HFFc6 (cell line): Measurements from ENCODE around the gene UBE3A. TPM values are rescaled to one million over a fixed set of nuclear protein-coding genes. Genes with fewer than 3 reads are reported as not detected.

Experiments used
- DNase-seq: peaks from one replicate; pipeline ENCODE4 v3.0.0-alpha.2; 2018
- H3K27ac Mint-ChIP-seq: 2 replicates; pipeline ENCODE4 v1.8.0; 2020; ENCODE audit warnings: mild to moderate bottlenecking, mixed read lengths
- H3K27me3 Mint-ChIP-seq: 2 replicates; pipeline ENCODE4 v1.8.0; 2021; ENCODE audit warnings: mild to moderate bottlenecking, moderate library complexity, mixed read lengths; ENCODE audit not compliant: insufficient read depth
- H3K36me3 Mint-ChIP-seq: 2 replicates; pipeline ENCODE4 v1.8.0; 2021; ENCODE audit warnings: low read depth, mixed read lengths
- H3K4me1 Mint-ChIP-seq: 2 replicates; pipeline ENCODE4 v1.8.0; 2020; ENCODE audit warnings: low read depth, mixed read lengths
- H3K4me3 Mint-ChIP-seq: 2 replicates; pipeline ENCODE4 v1.8.0; 2020; ENCODE audit warnings: mild to moderate bottlenecking, moderate library complexity, mixed read lengths
- H3K9me3 Mint-ChIP-seq: 2 replicates; pipeline ENCODE4 v1.8.0; 2020; ENCODE audit warnings: mild to moderate bottlenecking, mixed read lengths
- total RNA-seq, 6 experiments: library from RNA; stranded (reverse); fragmentation: NEBNext Ultra II Directional; extraction: Animal tissue kit (Norgen Biotek cat#: 25700); gene quantifications; 2 replicates in 1 of 6; 3 replicates in 5 of 6; pipeline ENCODE4 v1.2.3, GENCODE V29; 2021
- TF ChIP-seq, protein P1 (sequence below): fragments of 200-600 bp; sonication (generic); IDR thresholded peaks from 2 replicates; pipeline ENCODE4 v1.5.0; 2021; ENCODE audit warnings: antibody characterized with exemption, mild to moderate bottlenecking

The UBE3A gene
- total RNA-seq, 6 experiments from 2014 or later, result 74.9 to 82.6 (median 81.1) TPM

- Mint-ChIP-seq H3K36me3 (no peaks in the 10 kb centered on the region), H3K27me3 (peaks cover 6% of the 10 kb centered on the region), H3K4me3 (no peak overlapping the region), H3K27ac (no peak overlapping the region), H3K9me3 (no peaks in the 10 kb centered on the region), H3K4me1 (0 out of 2 replicates have a peak, but pooled peaks cover 5% of the 10 kb centered on the region)
- TF ChIP-seq, protein P1, sequence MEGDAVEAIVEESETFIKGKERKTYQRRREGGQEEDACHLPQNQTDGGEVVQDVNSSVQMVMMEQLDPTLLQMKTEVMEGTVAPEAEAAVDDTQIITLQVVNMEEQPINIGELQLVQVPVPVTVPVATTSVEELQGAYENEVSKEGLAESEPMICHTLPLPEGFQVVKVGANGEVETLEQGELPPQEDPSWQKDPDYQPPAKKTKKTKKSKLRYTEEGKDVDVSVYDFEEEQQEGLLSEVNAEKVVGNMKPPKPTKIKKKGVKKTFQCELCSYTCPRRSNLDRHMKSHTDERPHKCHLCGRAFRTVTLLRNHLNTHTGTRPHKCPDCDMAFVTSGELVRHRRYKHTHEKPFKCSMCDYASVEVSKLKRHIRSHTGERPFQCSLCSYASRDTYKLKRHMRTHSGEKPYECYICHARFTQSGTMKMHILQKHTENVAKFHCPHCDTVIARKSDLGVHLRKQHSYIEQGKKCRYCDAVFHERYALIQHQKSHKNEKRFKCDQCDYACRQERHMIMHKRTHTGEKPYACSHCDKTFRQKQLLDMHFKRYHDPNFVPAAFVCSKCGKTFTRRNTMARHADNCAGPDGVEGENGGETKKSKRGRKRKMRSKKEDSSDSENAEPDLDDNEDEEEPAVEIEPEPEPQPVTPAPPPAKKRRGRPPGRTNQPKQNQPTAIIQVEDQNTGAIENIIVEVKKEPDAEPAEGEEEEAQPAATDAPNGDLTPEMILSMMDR, result no peak
- DNase-seq, result no peak
Observed at GRCh38 chr15:25477816-25478215, 39.0 kb upstream of the UBE3A start.

DNA sequence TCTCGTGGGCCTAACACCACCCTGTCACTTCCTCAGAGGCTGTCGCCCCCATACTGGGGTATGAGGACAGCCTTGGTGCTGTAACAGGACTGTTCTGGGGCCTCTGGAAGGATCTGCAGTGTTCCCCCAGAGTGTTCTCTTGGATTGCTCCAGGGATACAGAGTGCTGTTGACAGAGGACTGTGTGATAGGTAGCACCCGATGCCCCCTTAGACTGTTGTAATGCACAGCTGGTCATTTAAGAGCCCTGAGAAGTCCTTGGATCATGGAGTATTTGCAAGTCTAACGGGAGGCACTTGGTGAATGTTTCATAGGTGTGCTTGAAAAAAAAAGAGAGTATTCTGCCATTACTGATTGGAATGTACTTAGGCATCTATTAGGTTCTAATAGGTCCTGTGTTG, 35.4 kb upstream of the UBE3A start:
- Mint-ChIP-seq H3K4me3 (no peak overlapping the region), H3K36me3 (no peaks in the 10 kb centered on the region), H3K9me3 (no peaks in the 10 kb centered on the region), H3K4me1 (no peaks in the 10 kb centered on the region), H3K27me3 (peaks cover 4% of the 10 kb centered on the region; the same call in 1 of the 2 replicates), H3K27ac (no peak overlapping the region)
- TF ChIP-seq, protein P1, result no peak
- no peak for DNase-seq

DNA sequence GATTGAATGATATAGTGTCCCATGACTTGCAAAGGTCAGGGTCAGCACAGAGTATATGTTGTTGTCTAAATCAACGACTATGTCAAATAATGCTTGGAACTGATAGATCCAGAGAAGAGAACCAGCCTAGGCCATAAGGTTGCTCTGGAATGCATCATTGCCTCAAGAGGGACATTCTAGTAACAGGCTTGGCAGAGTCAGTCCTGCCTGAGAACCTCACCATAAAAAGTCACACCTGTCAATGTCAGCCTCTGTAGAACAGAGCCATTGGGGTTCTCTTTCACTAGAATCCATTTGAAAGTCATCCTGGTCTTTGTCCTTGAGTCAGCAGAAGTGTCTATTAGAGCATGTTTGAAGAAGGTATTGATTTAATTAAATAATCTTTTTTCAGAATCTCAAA, 31.4 kb upstream of the UBE3A start:
- H3K36me3 Mint-ChIP-seq, result no peaks in the 10 kb centered on the region
- H3K27me3 Mint-ChIP-seq, result peaks cover 9% of the 10 kb centered on the region; the same call in 1 of the 2 replicates
- H3K4me3 Mint-ChIP-seq, result no peak overlapping the region
- H3K27ac Mint-ChIP-seq, result no peak overlapping the region
- no peaks in the 10 kb centered on the region; the same call in 1 of the 2 replicates for H3K9me3 Mint-ChIP-seq
- TF ChIP-seq, protein P1, result no peak
- H3K4me1 Mint-ChIP-seq, result no peaks in the 10 kb centered on the region
- DNase-seq, result no peak

GRCh38 chr15:25469377-25469776, 30.6 kb upstream of the UBE3A start:
- no peaks in the 10 kb centered on the region for H3K36me3 Mint-ChIP-seq
- H3K27ac Mint-ChIP-seq, result no peak overlapping the region
- H3K9me3 Mint-ChIP-seq, result no peaks in the 10 kb centered on the region; the same call in 1 of the 2 replicates
- no peaks in the 10 kb centered on the region for H3K4me1 Mint-ChIP-seq
- H3K27me3 Mint-ChIP-seq, result peaks cover 9% of the 10 kb centered on the region; the same call in 1 of the 2 replicates
- DNase-seq, result peak; percentile 3
- no peak overlapping the region for H3K4me3 Mint-ChIP-seq
- TF ChIP-seq, protein P1, result no peak

GRCh38 chr15:25468611-25469010, 29.8 kb upstream of the UBE3A start:
- Mint-ChIP-seq H3K4me1 (no peaks in the 10 kb centered on the region), H3K27me3 (peaks cover 11% of the 10 kb centered on the region; the same call in 1 of the 2 replicates), H3K4me3 (no peak overlapping the region), H3K36me3 (no peaks in the 10 kb centered on the region), H3K9me3 (no peaks in the 10 kb centered on the region; the same call in 1 of the 2 replicates), H3K27ac (no peak overlapping the region)
- TF ChIP-seq, protein P1, result no peak
- DNase-seq, result no peak
